MM.1S (cell line): ENCODE data around the gene LRRC8C.

ENCODE experiments used
- CTCF ChIP-seq: fragments of 300-600 bp; sonication (generic); IDR thresholded peaks from 2 replicates; pipeline ENCODE4 v1.5.1; 2016; ENCODE audit warnings: antibody characterized with exemption, low read length, mixed read lengths
- EZH2phosphoT487 ChIP-seq: fragments of 300-600 bp; sonication (generic); IDR thresholded peaks from 2 replicates; pipeline ENCODE4 v1.6.1; 2018; ENCODE audit warnings: antibody characterized with exemption, low read length

- TF ChIP-seq EZH2phosphoT487 (no peak), CTCF (no peak)
These were observed 19.0 kb upstream of the LRRC8C start for GRCh38 chr1:89613928-89614327.
